Vagina (tissue), 2 donors: ENCODE measurements around the gene INSRR. TPM values are rescaled to one million over a fixed set of nuclear protein-coding genes. Genes with fewer than 3 reads are reported as not detected.

Experiments
- DNase-seq, 2 donors: peaks; one replicate each; pipeline ENCODE4 v3.0.0-alpha.2; 2017; ENCODE audit errors: extremely low spot score in 2 of 2
- H3K27ac ChIP-seq: fragments of 200-600 bp; sonication (generic); one replicate; pipeline ENCODE4 v1.5.1; 2019
- H3K27me3 ChIP-seq: fragments of 200-600 bp; sonication (generic); one replicate; pipeline ENCODE4 v1.5.1; 2019
- H3K36me3 ChIP-seq, 2 donors: fragments of 200-600 bp; sonication (generic); one replicate each; pipeline ENCODE4 v1.5.1; 2017 to 2019
- H3K4me1 ChIP-seq: fragments of 200-600 bp; sonication (generic); one replicate; pipeline ENCODE4 v1.5.1; 2019
- H3K4me3 ChIP-seq, 2 donors: fragments of 200-600 bp; sonication (generic); 1 replicate in 1 of 2; 2 replicates in 1 of 2; pipeline ENCODE4 v1.5.1; 2016 to 2019
- H3K9me3 ChIP-seq: fragments of 200-600 bp; sonication (generic); one replicate; pipeline ENCODE4 v1.5.1; 2019
- CTCF ChIP-seq, 3 experiments: fragments of 450-650 bp in 2 of 3; fragments of 200-600 bp in 1 of 3; sonication (generic) in 1 of 3; IDR thresholded peaks; one replicate each; pipeline ENCODE4 v1.5.1; 2017 to 2019; ENCODE audit warnings: antibody characterized with exemption in 3 of 3, mild to moderate bottlenecking in 2 of 3, moderate library complexity in 2 of 3
- POLR2A ChIP-seq, 2 donors: fragments of 450-650 bp; IDR thresholded peaks; one replicate each; pipeline ENCODE4 v1.6.1; 2017; ENCODE audit warnings: antibody characterized with exemption in 2 of 2, mild to moderate bottlenecking in 2 of 2, moderate library complexity in 2 of 2
- POLR2AphosphoS5 ChIP-seq, 2 donors: sonication (generic); formaldehyde crosslinking; IDR thresholded peaks; one replicate each; pipeline ENCODE4 v1.9.0; 2017; ENCODE audit warnings: antibody characterized with exemption in 2 of 2, mild to moderate bottlenecking in 2 of 2, low read depth in 1 of 2; ENCODE audit not compliant: insufficient read depth in 1 of 2
- intact Hi-C: fragments of 100-400 bp; cut with DNase I; formaldehyde crosslinking; loops from one replicate; pipeline ENCODE4 v1.15.1; 2023
- total RNA-seq: library from RNA; depleted of rRNA; stranded (reverse); fragments of >200 nt; gene quantifications from one replicate; pipeline ENCODE4 v1.2.3, GENCODE V29; 2016

INSRR gene
- total RNA-seq, 1 donor from 2014 or later: not detected

DNA sequence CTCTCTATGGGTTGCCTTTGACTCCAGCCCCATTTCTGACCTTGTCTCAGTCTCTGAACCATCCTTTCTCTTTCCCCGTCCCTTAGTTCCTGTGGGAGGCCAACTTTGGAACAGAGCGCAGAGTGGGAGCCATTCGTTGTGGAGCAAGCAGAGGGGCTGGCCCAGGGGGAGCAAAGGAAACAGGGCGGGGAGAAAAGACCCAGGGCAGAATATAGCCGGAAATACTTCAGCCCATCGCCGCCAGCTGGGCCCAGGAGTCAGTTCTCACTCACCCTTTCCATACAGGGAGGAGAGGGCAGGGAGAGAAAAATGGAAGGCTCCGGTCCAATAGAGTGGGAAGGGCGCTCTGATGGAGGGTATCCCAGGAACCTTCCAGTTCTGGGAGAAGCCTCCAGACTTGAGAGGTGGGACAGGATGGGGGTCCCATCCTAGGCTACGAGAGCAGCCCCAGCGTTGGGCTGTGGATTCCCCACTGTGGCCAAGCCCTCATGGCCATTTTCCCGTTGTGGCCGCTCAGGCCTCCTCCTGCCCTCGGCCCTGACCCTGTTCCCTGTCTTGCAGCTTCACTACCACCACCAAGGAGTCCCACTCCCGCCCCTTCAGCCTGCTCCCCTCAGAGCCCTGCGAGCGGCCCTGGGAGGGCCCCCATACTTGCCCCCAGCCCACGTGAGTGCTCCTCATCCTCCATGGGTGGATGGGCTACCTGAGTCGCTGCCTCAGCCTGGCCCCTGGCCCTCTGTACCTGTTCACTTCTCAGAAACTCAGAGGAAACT is 45.5 kb upstream of the INSRR start:
- no peak overlapping the region for H3K4me3 ChIP-seq
- no peak for DNase-seq
- no peaks in the 10 kb centered on the region for H3K36me3 ChIP-seq
- intact Hi-C loops: no loop called here
- no peaks in the 10 kb centered on the region for H3K9me3 ChIP-seq
- peaks cover 55% of the 10 kb centered on the region for H3K4me1 ChIP-seq
- H3K27me3 ChIP-seq: no peaks in the 10 kb centered on the region
- H3K27ac ChIP-seq: no peak overlapping the region
- TF ChIP-seq POLR2AphosphoS5 (IDR thresholded peaks at IDR 0.05; ENCODE audit: insufficient read depth in 1 of 2, low read depth in 1 of 2) (no peak), CTCF (IDR thresholded peaks at IDR 0.05) (no peak), POLR2A (IDR thresholded peaks at IDR 0.05) (no peak)

DNA sequence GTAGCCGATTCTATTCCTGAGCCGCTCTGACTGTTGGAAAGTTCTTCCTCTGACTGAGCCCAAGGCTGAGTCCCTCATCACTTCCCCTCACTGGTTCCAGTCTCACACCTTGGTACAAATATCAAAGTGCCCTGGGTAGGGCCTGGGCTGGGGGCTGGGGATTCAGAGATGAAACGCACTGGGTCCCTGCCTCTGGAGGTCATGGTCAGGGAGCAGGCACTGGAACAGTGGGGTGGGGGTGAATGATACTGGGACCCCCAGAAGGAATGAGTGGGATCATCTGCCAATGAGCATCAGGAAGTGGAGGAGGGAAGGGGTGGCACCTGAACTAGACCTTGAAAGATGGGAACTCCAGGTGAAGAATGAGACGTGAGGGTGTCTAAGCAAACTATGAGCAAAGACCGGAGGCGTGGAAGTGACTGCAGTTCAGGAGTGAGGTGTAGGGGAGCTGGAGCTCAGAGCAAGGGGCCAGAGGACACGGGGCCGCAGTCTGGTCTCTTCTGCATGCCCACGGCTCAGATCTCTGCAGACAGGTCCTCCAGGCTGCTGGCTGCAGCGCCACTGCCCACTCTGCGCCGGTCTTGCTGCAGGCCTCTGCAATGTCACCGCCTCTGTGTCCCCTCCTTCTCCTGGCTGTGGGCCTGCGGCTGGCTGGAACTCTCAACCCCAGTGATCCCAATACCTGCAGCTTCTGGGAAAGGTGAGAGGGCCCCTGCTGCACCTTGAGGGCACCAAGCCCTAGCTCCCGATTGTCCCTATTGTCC is 44.6 kb upstream of the INSRR start:
- Histone ChIP-seq H3K9me3 (no peaks in the 10 kb centered on the region), H3K4me1 (peaks cover 53% of the 10 kb centered on the region), H3K27ac (no peak overlapping the region), H3K36me3 (no peaks in the 10 kb centered on the region), H3K4me3 (no peak overlapping the region), H3K27me3 (no peaks in the 10 kb centered on the region)
- DNase-seq: no peak
- TF ChIP-seq POLR2AphosphoS5 (IDR thresholded peaks at IDR 0.05; ENCODE audit: insufficient read depth in 1 of 2, low read depth in 1 of 2) (no peak), POLR2A (IDR thresholded peaks at IDR 0.05) (no peak), CTCF (IDR thresholded peaks at IDR 0.05) (no peak)
- intact Hi-C loops: no loop called here

DNA sequence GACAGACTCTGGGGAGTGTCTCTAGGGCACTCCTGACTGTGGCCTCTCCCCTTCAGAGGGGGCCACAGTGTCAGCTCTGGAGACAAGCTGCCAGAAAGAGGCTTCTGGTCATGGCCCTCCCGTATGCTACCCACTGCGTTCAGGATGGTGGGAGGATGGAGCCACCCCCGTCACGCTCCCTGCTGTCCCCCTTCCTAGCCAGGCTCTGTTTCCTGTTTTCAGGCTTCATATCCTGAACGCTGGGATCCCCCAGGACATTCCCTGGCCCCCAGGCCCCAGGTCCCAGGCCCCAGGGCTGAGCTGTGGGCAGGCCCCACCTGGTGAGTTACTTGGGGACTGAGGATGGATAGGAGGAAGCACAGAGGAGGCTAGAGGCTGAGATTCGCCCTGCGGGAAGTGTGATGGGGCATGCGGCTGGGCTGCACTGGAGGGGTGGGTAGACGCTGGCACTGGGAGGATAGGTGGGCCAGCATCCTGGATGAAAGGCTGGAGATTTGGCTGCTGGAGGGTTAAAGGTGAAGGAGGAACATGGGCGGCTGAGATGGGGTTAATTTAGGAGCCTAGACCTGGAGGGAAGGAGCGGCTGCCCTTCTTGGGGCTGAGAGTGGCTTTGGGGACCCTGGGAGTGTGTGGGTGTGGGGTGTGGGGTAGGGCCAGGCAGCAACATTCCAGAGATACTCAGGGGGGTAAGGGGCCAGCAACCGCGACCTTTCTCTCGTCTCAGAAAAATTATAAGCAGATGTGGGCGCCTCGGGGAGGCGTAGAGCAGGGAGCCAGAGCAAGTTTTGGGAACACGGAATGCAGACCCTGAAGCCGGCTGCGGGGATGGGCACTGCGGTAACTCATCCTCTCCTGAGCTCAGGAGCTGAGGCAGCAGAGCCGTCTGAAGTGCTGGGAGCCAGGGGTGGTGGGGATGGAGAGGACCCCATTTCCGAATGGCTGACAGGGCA is 43.3 kb upstream of the INSRR start:
- TF ChIP-seq CTCF (IDR thresholded peaks at IDR 0.05) (no peak), POLR2AphosphoS5 (IDR thresholded peaks at IDR 0.05; ENCODE audit: insufficient read depth in 1 of 2, low read depth in 1 of 2) (no peak), POLR2A (IDR thresholded peaks at IDR 0.05) (no peak)
- intact Hi-C loops: no loop called here
- Histone ChIP-seq H3K27me3 (no peaks in the 10 kb centered on the region), H3K9me3 (no peaks in the 10 kb centered on the region), H3K4me3 (no peak overlapping the region), H3K36me3 (no peaks in the 10 kb centered on the region), H3K4me1 (peaks cover 47% of the 10 kb centered on the region), H3K27ac (peak overlapping the region; percentile 13)
- no peak for DNase-seq

DNA sequence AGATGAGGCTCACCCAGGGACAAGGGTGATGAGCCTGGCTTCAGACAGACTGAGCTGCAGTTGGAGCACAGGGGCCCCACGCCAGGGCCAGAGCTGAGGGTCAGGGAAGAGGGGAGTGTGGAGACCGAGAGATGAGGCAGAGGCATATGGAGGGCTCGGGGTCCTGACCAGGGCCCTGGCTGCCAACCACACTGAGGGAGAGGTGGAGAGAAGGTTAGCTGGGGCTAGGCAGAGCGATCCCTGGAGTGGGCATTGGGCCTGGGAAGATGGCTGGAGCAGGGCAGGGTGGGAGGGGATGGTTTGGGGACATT is 42.6 kb upstream of the INSRR start:
- Histone ChIP-seq H3K36me3 (no peaks in the 10 kb centered on the region), H3K9me3 (no peaks in the 10 kb centered on the region), H3K4me3 (no peak overlapping the region), H3K27ac (no peak overlapping the region), H3K27me3 (no peaks in the 10 kb centered on the region), H3K4me1 (peaks cover 48% of the 10 kb centered on the region)
- intact Hi-C loops: no loop called here
- DNase-seq: no peak
- TF ChIP-seq POLR2A (IDR thresholded peaks at IDR 0.05) (no peak), CTCF (IDR thresholded peaks at IDR 0.05) (no peak), POLR2AphosphoS5 (IDR thresholded peaks at IDR 0.05; ENCODE audit: insufficient read depth in 1 of 2, low read depth in 1 of 2) (no peak)
